ENCODE data around the gene CCL23. TPM values are rescaled to one million over a fixed set of nuclear protein-coding genes. Genes with fewer than 3 reads are reported as not detected.

Gene CCL23
- total RNA-seq, 1 donor from 2014 or later = not detected

DNA sequence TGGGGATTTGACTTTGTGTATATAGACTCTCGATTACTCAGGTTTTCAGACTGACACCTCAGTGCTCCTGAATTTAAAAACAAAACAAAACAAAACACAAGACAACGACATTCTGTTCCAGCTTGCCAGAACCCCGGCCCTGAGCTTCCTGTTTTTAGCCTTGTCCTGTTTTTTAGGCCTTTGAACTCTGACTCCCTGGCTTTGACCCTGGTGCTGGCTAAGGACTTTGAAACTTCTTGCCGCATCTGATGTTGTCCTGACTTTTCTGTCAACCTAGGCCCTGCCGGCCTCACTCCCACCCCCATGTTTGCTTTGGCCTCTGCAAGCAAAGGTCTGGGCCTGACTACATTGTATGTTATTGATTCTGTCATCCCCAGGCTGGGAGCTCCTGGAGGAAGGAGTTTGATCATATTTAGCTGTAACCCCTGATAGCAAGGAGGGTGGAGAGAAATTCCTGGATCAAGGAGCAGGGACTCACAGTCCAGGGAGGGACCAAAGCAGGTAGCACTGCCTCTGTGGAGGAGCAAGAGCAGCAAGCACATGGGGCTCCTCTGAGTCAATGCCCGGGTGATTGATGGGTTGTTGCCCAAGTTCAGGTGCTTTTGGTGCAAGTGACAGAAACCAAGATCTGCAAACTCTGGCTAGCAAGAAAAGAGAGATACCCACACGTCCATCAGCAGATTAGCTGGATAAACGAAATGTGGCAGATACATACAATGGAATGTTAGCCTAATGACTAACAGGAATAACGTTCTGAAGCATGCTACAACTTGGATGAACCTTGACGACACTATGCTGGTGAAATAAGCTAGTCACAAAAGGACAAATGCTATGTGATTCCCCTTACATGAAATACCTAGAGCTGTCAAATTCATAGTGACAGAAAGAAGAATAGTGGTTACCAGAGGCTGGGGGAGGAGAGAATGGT is 44.2 kb downstream of the CCL23 start:
- no peaks in the 10 kb centered on the region for H3K9me3 Mint-ChIP-seq
- DNase-seq (ENCODE audit: extremely low spot score, unreplicated experiment) = no peak
- TF ChIP-seq, protein P1, sequence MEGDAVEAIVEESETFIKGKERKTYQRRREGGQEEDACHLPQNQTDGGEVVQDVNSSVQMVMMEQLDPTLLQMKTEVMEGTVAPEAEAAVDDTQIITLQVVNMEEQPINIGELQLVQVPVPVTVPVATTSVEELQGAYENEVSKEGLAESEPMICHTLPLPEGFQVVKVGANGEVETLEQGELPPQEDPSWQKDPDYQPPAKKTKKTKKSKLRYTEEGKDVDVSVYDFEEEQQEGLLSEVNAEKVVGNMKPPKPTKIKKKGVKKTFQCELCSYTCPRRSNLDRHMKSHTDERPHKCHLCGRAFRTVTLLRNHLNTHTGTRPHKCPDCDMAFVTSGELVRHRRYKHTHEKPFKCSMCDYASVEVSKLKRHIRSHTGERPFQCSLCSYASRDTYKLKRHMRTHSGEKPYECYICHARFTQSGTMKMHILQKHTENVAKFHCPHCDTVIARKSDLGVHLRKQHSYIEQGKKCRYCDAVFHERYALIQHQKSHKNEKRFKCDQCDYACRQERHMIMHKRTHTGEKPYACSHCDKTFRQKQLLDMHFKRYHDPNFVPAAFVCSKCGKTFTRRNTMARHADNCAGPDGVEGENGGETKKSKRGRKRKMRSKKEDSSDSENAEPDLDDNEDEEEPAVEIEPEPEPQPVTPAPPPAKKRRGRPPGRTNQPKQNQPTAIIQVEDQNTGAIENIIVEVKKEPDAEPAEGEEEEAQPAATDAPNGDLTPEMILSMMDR (conservative IDR thresholded peaks at IDR 0.05) = no peak
- H3K27ac Mint-ChIP-seq = peak overlapping the region; percentile 72
- no peaks in the 10 kb centered on the region for H3K27me3 Mint-ChIP-seq
- peaks cover 13% of the 10 kb centered on the region for H3K4me1 Mint-ChIP-seq (ENCODE audit: unreplicated experiment)
- peak overlapping the region; percentile 27 for H3K4me3 Mint-ChIP-seq
- no peaks in the 10 kb centered on the region for H3K36me3 Mint-ChIP-seq

DNA sequence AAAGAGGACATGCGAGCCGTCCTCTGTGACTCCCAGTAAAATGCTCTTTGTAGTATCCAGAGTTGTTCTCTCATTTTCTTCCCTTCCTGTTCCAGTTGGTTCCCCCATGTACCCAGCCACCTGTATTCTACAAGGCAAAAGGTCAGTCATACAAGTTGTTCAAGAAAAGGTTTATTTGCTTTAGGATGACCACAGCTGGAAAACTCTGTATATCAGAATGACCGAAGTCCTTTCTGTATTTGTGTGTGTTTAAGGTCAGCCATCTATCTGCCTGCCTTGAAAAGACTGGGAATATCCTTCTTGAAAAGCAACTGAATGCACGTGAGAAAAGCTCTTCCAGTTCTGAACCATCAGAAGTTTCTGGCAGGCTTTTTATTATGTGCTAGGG is 44.8 kb downstream of the CCL23 start:
- TF ChIP-seq, protein P1 (conservative IDR thresholded peaks at IDR 0.05) = no peak
- H3K4me1 Mint-ChIP-seq (ENCODE audit: unreplicated experiment) = peaks cover 13% of the 10 kb centered on the region
- H3K36me3 Mint-ChIP-seq = no peaks in the 10 kb centered on the region
- H3K27ac Mint-ChIP-seq = peak overlapping the region; percentile 60
- DNase-seq (ENCODE audit: extremely low spot score, unreplicated experiment) = no peak
- no peak overlapping the region for H3K4me3 Mint-ChIP-seq
- no peaks in the 10 kb centered on the region for H3K27me3 Mint-ChIP-seq
- H3K9me3 Mint-ChIP-seq = no peaks in the 10 kb centered on the region

DNA sequence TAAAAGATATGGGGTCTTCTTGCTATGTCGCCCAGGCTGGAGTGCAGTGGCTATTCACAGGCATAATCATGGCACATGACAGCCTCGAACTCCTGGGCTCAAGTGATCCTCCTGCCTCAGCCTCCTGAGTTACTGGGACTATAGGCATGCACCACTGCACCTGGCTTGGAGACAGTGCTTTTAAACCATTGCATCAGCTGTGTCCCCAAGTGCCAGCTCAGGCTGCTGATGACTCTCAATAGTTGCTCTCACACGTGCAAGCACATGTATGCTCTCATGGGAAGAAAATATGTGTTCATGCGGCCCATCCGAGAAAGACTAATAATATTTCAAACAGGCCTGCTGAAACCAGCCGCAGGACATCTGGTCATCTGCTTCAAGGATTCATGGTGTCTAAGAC is 45.2 kb downstream of the CCL23 start:
- H3K36me3 Mint-ChIP-seq = no peaks in the 10 kb centered on the region
- no peaks in the 10 kb centered on the region for H3K27me3 Mint-ChIP-seq
- H3K9me3 Mint-ChIP-seq = no peaks in the 10 kb centered on the region
- TF ChIP-seq, protein P1 (conservative IDR thresholded peaks at IDR 0.05) = no peak
- peaks cover 13% of the 10 kb centered on the region for H3K4me1 Mint-ChIP-seq (ENCODE audit: unreplicated experiment)
- DNase-seq (ENCODE audit: extremely low spot score, unreplicated experiment) = no peak
- no peak overlapping the region for H3K4me3 Mint-ChIP-seq
- H3K27ac Mint-ChIP-seq = peak overlapping the region; percentile 60

DNA sequence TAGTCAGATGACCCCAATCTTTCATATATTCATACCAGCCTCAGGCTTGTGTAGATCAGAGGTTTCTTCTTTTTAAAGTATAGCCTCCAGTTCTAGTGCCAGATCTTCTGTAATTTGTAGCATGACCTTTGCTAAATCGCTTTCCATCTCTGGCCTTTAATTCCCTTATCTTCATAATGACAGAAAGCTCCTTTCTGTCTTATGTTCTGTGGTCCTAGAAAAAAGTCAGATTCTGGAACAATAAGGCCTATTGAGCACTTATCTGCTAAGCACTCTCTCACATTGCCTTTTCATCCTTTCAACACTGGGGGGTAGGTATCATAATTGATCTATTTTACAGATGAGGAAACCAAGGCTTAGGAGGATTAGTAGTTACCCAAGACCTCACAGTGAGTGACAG is 45.7 kb downstream of the CCL23 start:
- Mint-ChIP-seq H3K4me3 (no peak overlapping the region), H3K36me3 (no peaks in the 10 kb centered on the region), H3K9me3 (no peaks in the 10 kb centered on the region), H3K27me3 (no peaks in the 10 kb centered on the region), H3K27ac (no peak overlapping the region), H3K4me1 (ENCODE audit: unreplicated experiment) (peaks cover 13% of the 10 kb centered on the region)
- TF ChIP-seq, protein P1 (conservative IDR thresholded peaks at IDR 0.05) = no peak
- DNase-seq (ENCODE audit: extremely low spot score, unreplicated experiment) = no peak

DNA sequence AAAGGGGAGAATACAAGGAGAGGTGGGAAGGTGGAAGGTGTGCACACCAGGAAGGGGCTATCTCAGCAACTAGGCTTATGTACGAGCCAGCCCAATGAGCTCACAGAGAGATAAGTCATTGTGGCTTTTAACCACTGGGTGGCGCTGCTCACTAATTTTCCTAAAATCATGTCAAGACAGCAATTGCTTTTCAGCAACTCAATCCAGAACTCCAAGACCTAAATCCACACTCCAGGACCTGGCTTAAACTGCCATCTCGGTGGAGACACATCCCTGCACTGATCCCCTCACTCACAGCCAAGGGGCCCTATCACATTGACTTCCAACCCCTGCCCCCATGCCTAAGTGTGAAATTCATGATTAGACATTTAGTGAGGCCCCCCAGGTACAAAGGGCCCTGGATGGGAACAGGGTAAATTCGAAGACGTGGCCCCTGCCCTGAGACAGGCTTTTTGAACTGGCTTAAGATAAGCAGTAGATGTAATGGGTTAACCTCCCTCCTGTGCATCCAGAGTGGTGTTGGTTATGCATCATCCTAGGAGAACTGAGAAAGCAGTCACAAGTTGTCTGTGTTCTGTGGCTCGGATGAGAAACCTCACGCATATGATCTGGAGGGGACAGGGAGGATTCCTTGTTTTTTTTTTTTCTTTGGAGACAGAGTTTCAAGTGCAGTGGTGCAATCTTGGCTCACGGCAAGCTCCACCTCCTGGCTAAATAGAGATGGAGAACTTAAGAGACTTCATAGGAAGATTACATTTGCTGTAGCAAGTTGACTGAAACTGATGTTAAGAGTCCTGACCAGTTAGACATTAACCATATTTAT is 48.0 kb downstream of the CCL23 start:
- Mint-ChIP-seq H3K4me3 (no peak overlapping the region), H3K4me1 (ENCODE audit: unreplicated experiment) (peaks cover 13% of the 10 kb centered on the region), H3K9me3 (no peaks in the 10 kb centered on the region), H3K27me3 (no peaks in the 10 kb centered on the region), H3K36me3 (no peaks in the 10 kb centered on the region), H3K27ac (peak overlapping the region; percentile 42)
- TF ChIP-seq, protein P1 (conservative IDR thresholded peaks at IDR 0.05) = peak; percentile 92
- peak; percentile 79 for DNase-seq (ENCODE audit: extremely low spot score, unreplicated experiment)

All from type B pancreatic cell (in vitro differentiated cells).